Measurements from ENCODE around the gene CERS6. TPM values are rescaled to one million over a fixed set of nuclear protein-coding genes. Genes with fewer than 3 reads are reported as not detected.

The CERS6 gene
- total and polyA plus RNA-seq, 2 experiments from 2014 or later, result 8.3 to 16.0 TPM

DNA sequence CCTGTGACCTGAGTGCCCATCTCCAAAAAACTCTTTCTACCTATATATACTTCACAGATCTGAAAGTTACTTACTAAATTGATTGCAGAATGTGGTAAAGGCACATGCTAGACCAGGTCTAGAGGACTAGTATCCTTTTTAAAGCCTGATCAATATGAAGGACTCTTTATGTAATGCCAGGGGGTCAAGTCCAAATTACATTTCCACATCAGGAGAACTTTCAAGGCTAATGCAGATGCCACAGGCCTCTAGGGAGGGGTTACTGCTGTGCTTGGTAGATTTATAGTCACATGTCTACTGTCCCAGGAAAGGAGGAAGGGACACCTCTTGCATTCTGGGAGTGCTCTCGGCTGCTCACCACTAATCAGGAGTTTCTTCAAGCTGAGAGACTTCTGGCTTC is 227.9 kb downstream of the CERS6 start:
- no peak for DNase-seq
- H3K27ac ChIP-seq, result no peak overlapping the region
- no peaks in the 10 kb centered on the region for H3K9me3 ChIP-seq (ENCODE audit: low read depth)
- 80 to 88% methylated on average over 1 of the region's 1 CpG for WGBS, 2 experiments (ENCODE audit: low coverage in 1 of 2, low lambda C conversion rate in 2 of 2, missing lambda C conversion rate in 2 of 2)
- H3K9me2 ChIP-seq (ENCODE audit: insufficient read depth), result no peaks in the 10 kb centered on the region
- no peaks in the 10 kb centered on the region for H3K27me3 ChIP-seq (replicated peaks; ENCODE audit: insufficient read depth)
- H3K36me3 ChIP-seq (ENCODE audit: low read depth), result no peaks in the 10 kb centered on the region
- no peak for TF ChIP-seq EZH2 (IDR thresholded peaks at IDR 0.05; ENCODE audit: insufficient read depth, poor library complexity, severe bottlenecking)
- no peaks in the 10 kb centered on the region for H3K79me2 ChIP-seq (ENCODE audit: insufficient read depth)
- no peaks in the 10 kb centered on the region for H4K20me1 ChIP-seq (ENCODE audit: insufficient read depth)
- in situ Hi-C loops (cut with MboI), result no loop called here
- H3F3A ChIP-seq (ENCODE audit: insufficient read depth), result 0 out of 2 replicates have a peak, but pooled peaks cover 7% of the 10 kb centered on the region
- no peak overlapping the region for H3K9ac ChIP-seq
- H3K4me2 ChIP-seq (ENCODE audit: unreplicated experiment), result no peak overlapping the region
- H3K4me3 ChIP-seq, result no peak overlapping the region
- peaks cover 11% of the 10 kb centered on the region for H3K4me1 ChIP-seq (ENCODE audit: insufficient read depth)
- no peak overlapping the region for H2AFZ ChIP-seq

DNA sequence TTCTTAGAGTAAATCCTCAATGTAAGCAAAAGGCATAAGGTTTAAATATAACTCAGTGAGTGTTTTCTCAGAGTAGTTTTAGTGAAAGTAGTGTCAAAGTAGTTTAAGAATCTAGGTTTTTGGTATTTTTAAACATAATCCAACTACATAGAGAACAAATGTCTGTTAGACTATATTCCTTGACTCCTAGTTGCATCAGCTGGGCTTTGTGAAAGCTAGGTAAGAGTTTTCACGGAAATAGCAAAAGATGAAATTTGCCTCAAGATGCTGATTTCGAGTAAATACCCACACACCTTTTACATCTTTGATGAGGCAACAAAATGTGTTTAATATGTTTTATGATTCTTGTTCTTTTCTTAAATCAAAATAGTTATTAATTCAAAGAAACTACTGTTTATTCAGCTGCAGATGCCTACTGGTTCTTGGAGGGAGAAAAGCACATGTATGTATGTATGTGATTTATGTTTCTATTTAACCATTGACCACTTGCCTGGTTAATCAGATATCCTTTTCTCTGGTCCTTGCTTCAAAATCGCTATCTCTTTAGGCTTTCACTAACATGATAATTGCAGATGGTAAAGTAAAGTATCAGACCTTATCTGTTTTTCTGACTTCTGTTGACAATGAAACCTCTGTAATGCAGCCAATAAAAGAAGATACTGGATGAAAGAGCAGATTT is 229.0 kb downstream of the CERS6 start:
- WGBS, 2 experiments (ENCODE audit: low coverage in 1 of 2, low lambda C conversion rate in 2 of 2, missing lambda C conversion rate in 2 of 2), result 94 to 96% methylated on average over 3 of the region's 3 CpGs
- in situ Hi-C loops (cut with MboI), result no loop called here
- H3K27me3 ChIP-seq (replicated peaks; ENCODE audit: insufficient read depth), result no peaks in the 10 kb centered on the region

DNA sequence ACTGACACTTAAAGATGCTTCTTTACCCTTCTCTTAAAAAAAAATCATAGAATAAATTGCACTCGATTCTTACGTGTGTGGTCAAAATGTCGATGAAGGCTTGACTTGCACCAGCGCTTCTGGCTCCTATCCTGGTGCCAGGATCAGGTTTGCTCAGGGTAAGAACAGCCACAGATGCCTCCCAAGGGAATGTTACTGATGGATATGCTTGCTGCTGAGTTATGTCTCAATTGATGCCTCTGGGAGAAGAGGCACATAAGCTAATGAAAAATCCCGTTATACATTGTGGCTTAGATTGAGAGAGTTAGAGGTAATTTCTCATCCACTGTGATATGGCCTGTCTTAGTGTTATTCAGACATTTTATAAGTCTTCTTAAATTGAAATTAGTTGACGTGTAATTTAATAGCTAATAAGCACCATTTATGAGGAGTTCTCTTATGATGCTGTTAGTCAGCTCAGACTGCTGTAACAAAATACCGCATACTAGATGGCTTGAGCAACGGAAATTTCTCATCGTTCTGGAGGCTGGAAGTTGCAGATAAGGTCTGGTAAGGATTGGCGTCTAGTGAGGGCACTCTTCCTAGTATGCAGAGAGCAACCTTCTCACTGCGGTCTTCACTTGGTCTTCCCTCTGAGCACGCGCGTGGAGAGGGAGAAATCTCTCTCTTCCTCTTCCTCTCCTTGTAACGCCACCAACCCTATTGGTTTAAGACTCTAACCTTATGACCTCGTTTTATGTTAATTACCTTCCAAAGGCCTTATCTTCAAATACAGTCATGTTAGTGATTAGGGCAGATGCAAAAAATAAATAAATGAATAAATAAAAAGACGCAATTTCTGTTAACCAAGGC is 229.8 kb downstream of the CERS6 start:
- DNase-seq, result no peak
- H3K9ac ChIP-seq, result no peak overlapping the region
- H3K27ac ChIP-seq, result no peak overlapping the region
- H3K9me2 ChIP-seq (ENCODE audit: insufficient read depth), result no peaks in the 10 kb centered on the region
- H3K4me1 ChIP-seq (ENCODE audit: insufficient read depth), result peaks cover 11% of the 10 kb centered on the region
- no peaks in the 10 kb centered on the region for H3K9me3 ChIP-seq (ENCODE audit: low read depth)
- 90% methylated on average over 17 of the region's 17 CpGs for WGBS, 2 experiments (ENCODE audit: low coverage in 1 of 2, low lambda C conversion rate in 2 of 2, missing lambda C conversion rate in 2 of 2)
- no peaks in the 10 kb centered on the region for H3K27me3 ChIP-seq (replicated peaks; ENCODE audit: insufficient read depth)
- 0 out of 2 replicates have a peak, but pooled peaks cover 7% of the 10 kb centered on the region for H3F3A ChIP-seq (ENCODE audit: insufficient read depth)
- in situ Hi-C loops (cut with MboI), result no loop called here
- no peak overlapping the region for H3K4me3 ChIP-seq
- no peaks in the 10 kb centered on the region for H3K36me3 ChIP-seq (ENCODE audit: low read depth)
- H3K4me2 ChIP-seq (ENCODE audit: unreplicated experiment), result peak overlapping the region; percentile 6
- H4K20me1 ChIP-seq (ENCODE audit: insufficient read depth), result no peaks in the 10 kb centered on the region
- TF ChIP-seq EZH2 (IDR thresholded peaks at IDR 0.05; ENCODE audit: insufficient read depth, poor library complexity, severe bottlenecking) (no peak), EZH2phosphoT487 (IDR thresholded peaks at IDR 0.05; ENCODE audit: insufficient read depth, low read depth) (no peak)
- H3K79me2 ChIP-seq (ENCODE audit: insufficient read depth), result no peaks in the 10 kb centered on the region
- H2AFZ ChIP-seq, result no peak overlapping the region

More for the DNA sequence above, 229.0 kb downstream of the CERS6 start:
- H3K9me2 ChIP-seq (ENCODE audit: insufficient read depth), result no peaks in the 10 kb centered on the region
- H3K27ac ChIP-seq, result no peak overlapping the region
- H4K20me1 ChIP-seq (ENCODE audit: insufficient read depth), result no peaks in the 10 kb centered on the region
- no peak for DNase-seq
- no peak overlapping the region for H3K4me3 ChIP-seq
- no peak overlapping the region for H3K9ac ChIP-seq
- TF ChIP-seq EZH2 (IDR thresholded peaks at IDR 0.05; ENCODE audit: insufficient read depth, poor library complexity, severe bottlenecking), result no peak
- TF ChIP-seq EZH2phosphoT487 (IDR thresholded peaks at IDR 0.05; ENCODE audit: insufficient read depth, low read depth), result no peak
- H3K9me3 ChIP-seq (ENCODE audit: low read depth), result no peaks in the 10 kb centered on the region
- no peak overlapping the region for H2AFZ ChIP-seq
- no peak overlapping the region for H3K4me2 ChIP-seq (ENCODE audit: unreplicated experiment)
- H3K4me1 ChIP-seq (ENCODE audit: insufficient read depth), result peaks cover 11% of the 10 kb centered on the region
- no peaks in the 10 kb centered on the region for H3K79me2 ChIP-seq (ENCODE audit: insufficient read depth)
- 0 out of 2 replicates have a peak, but pooled peaks cover 7% of the 10 kb centered on the region for H3F3A ChIP-seq (ENCODE audit: insufficient read depth)
- H3K36me3 ChIP-seq (ENCODE audit: low read depth), result no peaks in the 10 kb centered on the region

DNA sequence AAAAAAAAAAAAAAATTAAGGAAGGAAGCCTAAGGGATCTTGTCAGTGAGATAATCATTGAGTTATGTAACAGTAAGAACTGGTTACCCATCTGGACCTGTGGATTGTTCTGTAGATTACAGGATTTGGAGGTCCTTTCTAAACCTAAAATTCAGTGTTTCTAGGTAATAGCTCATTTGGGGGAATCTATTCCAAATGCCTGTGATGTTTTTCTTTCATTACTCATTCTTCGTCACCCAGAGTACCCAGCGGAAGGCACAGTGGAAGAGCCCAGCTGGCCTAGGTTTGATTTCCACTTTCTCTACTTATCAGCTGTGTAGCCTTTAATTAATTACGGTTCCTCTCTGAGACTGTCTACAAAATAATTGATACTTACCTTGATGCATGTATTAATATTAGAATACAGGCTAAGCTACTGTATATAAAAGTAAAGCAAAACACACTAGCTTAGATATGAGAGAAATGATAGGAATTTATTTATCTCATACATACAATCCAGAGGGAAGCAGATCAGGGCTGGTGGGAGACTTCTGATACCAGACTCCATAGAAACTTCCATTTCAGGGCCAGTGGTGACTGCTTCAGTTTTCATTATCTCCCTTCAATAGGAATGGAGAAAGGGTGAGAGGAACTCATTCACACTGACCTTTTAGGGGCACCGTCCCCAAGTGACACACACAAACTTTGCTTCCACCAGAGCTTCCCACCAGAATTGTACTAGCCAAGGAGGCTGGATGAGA is 230.6 kb downstream of the CERS6 start:
- no peaks in the 10 kb centered on the region for H3K36me3 ChIP-seq (ENCODE audit: low read depth)
- in situ Hi-C loops (cut with MboI), result no loop called here
- H3K27ac ChIP-seq, result no peak overlapping the region
- H3K9me2 ChIP-seq (ENCODE audit: insufficient read depth), result no peaks in the 10 kb centered on the region
- H3K27me3 ChIP-seq (replicated peaks; ENCODE audit: insufficient read depth), result no peaks in the 10 kb centered on the region
- H3K79me2 ChIP-seq (ENCODE audit: insufficient read depth), result no peaks in the 10 kb centered on the region
- no peak overlapping the region for H3K9ac ChIP-seq
- H3K9me3 ChIP-seq (ENCODE audit: low read depth), result no peaks in the 10 kb centered on the region
- peak; percentile 57 for DNase-seq
- H3K4me3 ChIP-seq, result no peak overlapping the region
- H3F3A ChIP-seq (ENCODE audit: insufficient read depth), result 0 out of 2 replicates have a peak, but pooled peaks cover 7% of the 10 kb centered on the region
- H3K4me2 ChIP-seq (ENCODE audit: unreplicated experiment), result peak overlapping the region; percentile 6
- H3K4me1 ChIP-seq (ENCODE audit: insufficient read depth), result peaks cover 11% of the 10 kb centered on the region
- no peaks in the 10 kb centered on the region for H4K20me1 ChIP-seq (ENCODE audit: insufficient read depth)
- 72 to 76% methylated on average over 4 of the region's 4 CpGs for WGBS, 2 experiments (ENCODE audit: low coverage in 1 of 2, low lambda C conversion rate in 2 of 2, missing lambda C conversion rate in 2 of 2)
- no peak overlapping the region for H2AFZ ChIP-seq
- TF ChIP-seq EZH2 (IDR thresholded peaks at IDR 0.05; ENCODE audit: insufficient read depth, poor library complexity, severe bottlenecking) (no peak), EZH2phosphoT487 (IDR thresholded peaks at IDR 0.05; ENCODE audit: insufficient read depth, low read depth) (no peak)
